Fibroblast of villous mesenchyme (primary cell): Measurements from ENCODE around the gene ALK. TPM values are rescaled to one million over a fixed set of nuclear protein-coding genes. Genes with fewer than 3 reads are reported as not detected.
A peak's percentile ranks its signal among the peaks of the same experiment; 100 is the strongest.

Source experiments
- DNase-seq: peaks from one replicate; pipeline ENCODE4 v3.0.0-alpha.2; 2010; ENCODE audit warnings: low read depth
- H3K4me3 ChIP-seq: 2 replicates; pipeline ENCODE4 v1.5.1; 2011; ENCODE audit warnings: low read depth, mild to moderate bottlenecking, low read length
- CTCF ChIP-seq: IDR thresholded peaks from 2 replicates; pipeline ENCODE4 v1.5.1; 2012; ENCODE audit warnings: low read depth, mild to moderate bottlenecking, low read length; ENCODE audit not compliant: insufficient read depth
- total RNA-seq: library from RNA; depleted of rRNA; stranded (reverse); fragments of >200 nt; gene quantifications from 2 replicates; pipeline ENCODE4 v1.2.3, GENCODE V29; 2012

Gene ALK
- total RNA-seq, 1 donor: not detected

- DNase-seq: no peak
Observed at GRCh38 chr2:29848566-29849310, 72.6 kb downstream of the ALK start.

GRCh38 chr2:29847886-29848285 lies 73.5 kb downstream of the ALK start:
- DNase-seq: no peak
- no peak overlapping the region for H3K4me3 ChIP-seq
- TF ChIP-seq CTCF: no peak

More at GRCh38 chr2:29848566-29849310, 72.6 kb downstream of the ALK start:
- no peak for TF ChIP-seq CTCF
- no peak overlapping the region for H3K4me3 ChIP-seq

GRCh38 chr2:29844713-29845326 lies 76.6 kb downstream of the ALK start:
- TF ChIP-seq CTCF: no peak
- no peak overlapping the region for H3K4me3 ChIP-seq
- DNase-seq: no peak

- no peak overlapping the region for H3K4me3 ChIP-seq
- TF ChIP-seq CTCF: peak; percentile 93
- peak; percentile 38 for DNase-seq
Observed at GRCh38 chr2:29841386-29842004, 79.9 kb downstream of the ALK start.

GRCh38 chr2:29839306-29839705 lies 82.1 kb downstream of the ALK start:
- no peak for TF ChIP-seq CTCF
- H3K4me3 ChIP-seq: no peak overlapping the region
- no peak for DNase-seq

- no peak for DNase-seq
- no peak for TF ChIP-seq CTCF
- H3K4me3 ChIP-seq: no peak overlapping the region
Observed at GRCh38 chr2:29837925-29838324, 83.5 kb downstream of the ALK start.
